Measurements from ENCODE around the gene MAPK10. TPM values are rescaled to one million over a fixed set of nuclear protein-coding genes. Genes with fewer than 3 reads are reported as not detected.

The MAPK10 gene
- polyA plus RNA-seq, 3 donors = 0.36 TPM; not detected in 2

GRCh38 chr4:86108137-86108536, 251.7 kb downstream of the MAPK10 start:
- no peak overlapping the region for H3K4me3 ChIP-seq (replicated peaks in 1 of 3; ENCODE audit: low read depth in 2 of 3, low read length in 3 of 3)
- no peak for TF ChIP-seq CTCF (IDR thresholded peaks at IDR 0.05)
- Mint-ChIP-seq H3K9me3 (peaks cover 0 to 11% (median 4%) of the 10 kb centered on the region in 7 donors), H3K4me1 (no peaks in the 10 kb centered on the region), H3K4me3 (no peak overlapping the region), H3K27ac (no peak overlapping the region), H3K27me3 (ENCODE audit: low read depth in 3 of 3) (no peaks in the 10 kb centered on the region), H3K36me3 (no peaks in the 10 kb centered on the region)
- no CpG with 5 or more reads among the region's 1 CpG for WGBS (ENCODE audit: insufficient coverage)
- no peaks in the 10 kb centered on the region for H3K4me1 ChIP-seq (ENCODE audit: control insufficient read depth in 1 of 2, insufficient read depth in 2 of 2, low read length in 2 of 2)
- no peak overlapping the region for H3K4me2 ChIP-seq (replicated peaks; ENCODE audit: extremely low read depth, low read length, poor library complexity, severe bottlenecking)
- no peak for DNase-seq
- H3K9me3 ChIP-seq (replicated peaks in 1 of 2; ENCODE audit: control insufficient read depth in 1 of 2, insufficient read depth in 1 of 2, low read length in 2 of 2) = no peaks in the 10 kb centered on the region
- no peaks in the 10 kb centered on the region for H3K36me3 ChIP-seq (replicated peaks in 1 of 2; ENCODE audit: control insufficient read depth in 1 of 2, insufficient read depth in 2 of 2, low read length in 2 of 2)
- H3K27ac ChIP-seq (ENCODE audit: low read depth in 1 of 2, low read length in 2 of 2) = no peak overlapping the region
- no peaks in the 10 kb centered on the region for H3K27me3 ChIP-seq (ENCODE audit: control insufficient read depth in 2 of 2, insufficient read depth in 2 of 2, low read length in 2 of 2)
- no peaks in the 10 kb centered on the region for H3K79me2 ChIP-seq (ENCODE audit: insufficient read depth, low read length)
- H3K9ac ChIP-seq (ENCODE audit: insufficient read depth, low read length, poor library complexity, severe bottlenecking) = no peak overlapping the region
- intact Hi-C loops (cut with micrococcal nuclease) = no loop called here
- no peak overlapping the region for H2AFZ ChIP-seq (ENCODE audit: insufficient read depth, low read depth, low read length, poor library complexity, severe bottlenecking)
- H4K20me1 ChIP-seq (ENCODE audit: insufficient read depth, low read length) = no peaks in the 10 kb centered on the region

GRCh38 chr4:86107112-86107511, 252.7 kb downstream of the MAPK10 start:
- no peak overlapping the region for H2AFZ ChIP-seq (ENCODE audit: insufficient read depth, low read depth, low read length, poor library complexity, severe bottlenecking)
- H3K9ac ChIP-seq (ENCODE audit: insufficient read depth, low read length, poor library complexity, severe bottlenecking) = no peak overlapping the region
- Mint-ChIP-seq H3K27me3 (ENCODE audit: low read depth in 3 of 3) (no peaks in the 10 kb centered on the region), H3K9me3 (peaks cover 0 to 8% (median 3%) of the 10 kb centered on the region in 7 donors), H3K36me3 (no peaks in the 10 kb centered on the region), H3K4me1 (no peaks in the 10 kb centered on the region), H3K27ac (no peak overlapping the region), H3K4me3 (no peak overlapping the region)
- DNase-seq = no peak
- H3K9me3 ChIP-seq (replicated peaks in 1 of 2; ENCODE audit: control insufficient read depth in 1 of 2, insufficient read depth in 1 of 2, low read length in 2 of 2) = no peaks in the 10 kb centered on the region
- TF ChIP-seq CTCF (IDR thresholded peaks at IDR 0.05) = no peak
- no peak overlapping the region for H3K4me2 ChIP-seq (replicated peaks; ENCODE audit: extremely low read depth, low read length, poor library complexity, severe bottlenecking)
- no peak overlapping the region for H3K27ac ChIP-seq (ENCODE audit: low read depth in 1 of 2, low read length in 2 of 2)
- no peaks in the 10 kb centered on the region for H3K4me1 ChIP-seq (ENCODE audit: control insufficient read depth in 1 of 2, insufficient read depth in 2 of 2, low read length in 2 of 2)
- no peaks in the 10 kb centered on the region for H3K27me3 ChIP-seq (ENCODE audit: control insufficient read depth in 2 of 2, insufficient read depth in 2 of 2, low read length in 2 of 2)
- no peaks in the 10 kb centered on the region for H3K36me3 ChIP-seq (replicated peaks in 1 of 2; ENCODE audit: control insufficient read depth in 1 of 2, insufficient read depth in 2 of 2, low read length in 2 of 2)
- no peaks in the 10 kb centered on the region for H4K20me1 ChIP-seq (ENCODE audit: insufficient read depth, low read length)
- no peaks in the 10 kb centered on the region for H3K79me2 ChIP-seq (ENCODE audit: insufficient read depth, low read length)
- no peak overlapping the region for H3K4me3 ChIP-seq (replicated peaks in 1 of 3; ENCODE audit: low read depth in 2 of 3, low read length in 3 of 3)
- intact Hi-C loops (cut with micrococcal nuclease) = no loop called here
- 100% methylated on average over 1 of the region's 6 CpGs for WGBS (ENCODE audit: insufficient coverage)
